Measurements from ENCODE around the gene COL27A1.

DNA sequence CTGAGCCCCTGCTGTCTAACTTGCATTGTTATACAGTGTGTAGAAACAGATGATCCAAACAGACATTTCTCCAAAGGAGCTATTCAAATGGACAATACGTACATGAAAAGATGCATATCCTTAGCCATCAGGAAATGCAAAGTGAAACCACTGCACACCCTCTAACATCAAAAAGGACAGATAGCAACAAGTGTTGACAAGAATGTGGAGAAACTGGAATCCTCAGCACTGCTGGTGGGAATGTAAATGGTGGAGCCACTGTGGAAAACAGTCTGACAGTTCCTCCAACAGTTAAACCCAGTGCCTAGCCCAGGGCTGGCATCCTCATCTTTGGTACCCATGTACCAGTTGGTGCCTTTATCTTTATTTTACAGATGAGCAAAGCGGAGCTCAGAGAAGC, 182.8 kb downstream of the COL27A1 start:
- TF ChIP-seq POLR2A (IDR thresholded peaks at IDR 0.05; ENCODE audit: low read length) (no peak), GATA1 (IDR thresholded peaks at IDR 0.05; ENCODE audit: low read depth, low read length) (no peak)

Data from erythroblast (primary cell).